ENCODE data around the gene TRAF7.
"Not testable (repeated sequence)": the region's sequence is repeated elsewhere in the genome, so short reads cannot be mapped to it uniquely, and the experiment has no call there.

Gene TRAF7

GRCh38 chr16:2155091-2155950, at the start of gene TRAF7:
Gene TRAF7, plus strand, starts transcription at chr16:2155782. Its CDS starts 8,139 bp downstream, at chr16:2163921.
- in situ Hi-C loops (cut with HindIII; ENCODE audit: low sequenced_read_pairs) = no loop called here

GRCh38 chr16:2106211-2106610, 49.4 kb upstream of the TRAF7 start:
- in situ Hi-C loops (cut with HindIII; ENCODE audit: low sequenced_read_pairs) = not testable (repeated sequence)

- in situ Hi-C loops (cut with HindIII; ENCODE audit: low sequenced_read_pairs) = not testable (repeated sequence)
These were observed 48.3 kb upstream of the TRAF7 start for GRCh38 chr16:2107121-2107790.

GRCh38 chr16:2107791-2108125, 47.8 kb upstream of the TRAF7 start:
- in situ Hi-C loops (cut with HindIII; ENCODE audit: low sequenced_read_pairs) = not testable (repeated sequence)

- in situ Hi-C loops (cut with HindIII; ENCODE audit: low sequenced_read_pairs) = not testable (repeated sequence)
These were observed 46.9 kb upstream of the TRAF7 start for GRCh38 chr16:2108446-2109270.

- in situ Hi-C loops (cut with HindIII; ENCODE audit: low sequenced_read_pairs) = not testable (repeated sequence)
These were observed 46.4 kb upstream of the TRAF7 start for GRCh38 chr16:2109271-2109580.

GRCh38 chr16:2109872-2110271, 45.7 kb upstream of the TRAF7 start:
- in situ Hi-C loops (cut with HindIII; ENCODE audit: low sequenced_read_pairs) = not testable (repeated sequence)

GRCh38 chr16:2110332-2111008, 45.1 kb upstream of the TRAF7 start:
- in situ Hi-C loops (cut with HindIII; ENCODE audit: low sequenced_read_pairs) = not testable (repeated sequence)

GRCh38 chr16:2111009-2111353, 44.6 kb upstream of the TRAF7 start:
- in situ Hi-C loops (cut with HindIII; ENCODE audit: low sequenced_read_pairs) = not testable (repeated sequence)

- in situ Hi-C loops (cut with HindIII; ENCODE audit: low sequenced_read_pairs) = not testable (repeated sequence)
These were observed 43.9 kb upstream of the TRAF7 start for GRCh38 chr16:2111412-2112335.

GRCh38 chr16:2112539-2113106, 43.0 kb upstream of the TRAF7 start:
- in situ Hi-C loops (cut with HindIII; ENCODE audit: low sequenced_read_pairs) = not testable (repeated sequence)

- in situ Hi-C loops (cut with HindIII; ENCODE audit: low sequenced_read_pairs) = not testable (repeated sequence)
These were observed 41.4 kb upstream of the TRAF7 start for GRCh38 chr16:2114225-2114624.

- in situ Hi-C loops (cut with HindIII; ENCODE audit: low sequenced_read_pairs) = not testable (repeated sequence)
These were observed 40.5 kb upstream of the TRAF7 start for GRCh38 chr16:2114885-2115590.

- in situ Hi-C loops (cut with HindIII; ENCODE audit: low sequenced_read_pairs) = no loop called here
These were observed 40.0 kb upstream of the TRAF7 start for GRCh38 chr16:2115591-2115973.

- in situ Hi-C loops (cut with HindIII; ENCODE audit: low sequenced_read_pairs) = not testable (repeated sequence)
These were observed 39.2 kb upstream of the TRAF7 start for GRCh38 chr16:2116428-2116827.

GRCh38 chr16:2117341-2117740, 38.2 kb upstream of the TRAF7 start:
- in situ Hi-C loops (cut with HindIII; ENCODE audit: low sequenced_read_pairs) = not testable (repeated sequence)

GRCh38 chr16:2117960-2118722, 37.4 kb upstream of the TRAF7 start:
- in situ Hi-C loops (cut with HindIII; ENCODE audit: low sequenced_read_pairs) = not testable (repeated sequence)

- in situ Hi-C loops (cut with HindIII; ENCODE audit: low sequenced_read_pairs) = not testable (repeated sequence)
These were observed 34.3 kb upstream of the TRAF7 start for GRCh38 chr16:2121325-2121724.
